Testis (tissue), 3 donors: ENCODE measurements around the gene LILRB3. TPM values are rescaled to one million over a fixed set of nuclear protein-coding genes. Genes with fewer than 3 reads are reported as not detected.
"Not testable (repeated sequence)": the region's sequence is repeated elsewhere in the genome, so short reads cannot be mapped to it uniquely, and the experiment has no call there.

Experiments
- DNase-seq: peaks from one replicate; pipeline ENCODE4 v3.0.0-alpha.2; 2019
- H3K27ac ChIP-seq, 2 donors: fragments of 200-600 bp; sonication (generic); one replicate each; pipeline ENCODE4 v1.5.1; 2019
- H3K27me3 ChIP-seq: fragments of 200-600 bp; sonication (generic); one replicate; pipeline ENCODE4 v1.5.1; 2019
- H3K36me3 ChIP-seq: fragments of 200-600 bp; sonication (generic); one replicate; pipeline ENCODE4 v1.5.1; 2017; ENCODE audit warnings: low read depth; ENCODE audit errors: missing control alignments
- H3K4me1 ChIP-seq: fragments of 200-600 bp; sonication (generic); one replicate; pipeline ENCODE4 v1.5.1; 2019
- H3K4me3 ChIP-seq, 2 donors: fragments of 200-600 bp; sonication (generic); one replicate each; pipeline ENCODE4 v1.5.1; 2017 to 2019
- H3K9me3 ChIP-seq: fragments of 200-600 bp; sonication (generic); one replicate; pipeline ENCODE4 v1.5.1; 2017
- POLR2A ChIP-seq: fragments of 450-650 bp; IDR thresholded peaks from one replicate; pipeline ENCODE4 v1.6.1; 2017; ENCODE audit warnings: antibody characterized with exemption, mild to moderate bottlenecking, moderate library complexity
- whole genome bisulfite sequencing, 2 donors: methylation state at CpG; one replicate each; pipeline ENCODE4 v1.1.5; 2018; 5-methylcytosine and 5-hydroxymethylcytosine counted together
- intact Hi-C: fragments of 100-400 bp; cut with DNase I; formaldehyde crosslinking; loops from one replicate; pipeline ENCODE4 v1.15.1; 2023; ENCODE audit warnings: low total_unique reads
- polyA plus RNA-seq: library from polyadenylated mRNA; stranded (reverse); fragments of 350-450 nt; fragmentation: Illumina TruSeq; extraction: RNeasy Lipid Tissue Mini Kit (QIAGEN cat#74804); gene quantifications from one replicate; pipeline ENCODE4 v1.2.3, GENCODE V29; 2014; ENCODE audit warnings: low read depth, low replicate concordance; ENCODE audit not compliant: insufficient read depth
- total RNA-seq, 2 donors: library from RNA; depleted of rRNA; stranded (reverse); fragments of >200 nt; gene quantifications; one replicate each; pipeline ENCODE4 v1.2.3, GENCODE V29; 2016
- TF ChIP-seq, protein P1 (sequence below), 3 experiments: fragments of 450-650 bp in 2 of 3; fragments of 200-600 bp in 1 of 3; sonication (generic) in 1 of 3; IDR thresholded peaks; one replicate each; pipeline ENCODE4 v1.5.1; 2016 to 2019; ENCODE audit warnings: antibody characterized with exemption in 3 of 3, mild to moderate bottlenecking in 2 of 3, moderate library complexity in 1 of 3

Gene LILRB3
- total and polyA plus RNA-seq, 3 donors from 2014 or later: 3.6 to 11.0 (median 4.9) TPM

- Histone ChIP-seq H3K4me1 (peaks cover 11% of the 10 kb centered on the region), H3K27me3 (no peaks in the 10 kb centered on the region), H3K9me3 (no peaks in the 10 kb centered on the region), H3K36me3 (no peaks in the 10 kb centered on the region), H3K27ac (no peak overlapping the region), H3K4me3 (no peak overlapping the region)
- 91 to 97% methylated on average over 9 to 11 of the region's 11 CpGs for WGBS, 2 donors
- no peak for DNase-seq
- TF ChIP-seq POLR2A: no peak
- TF ChIP-seq, protein P1, sequence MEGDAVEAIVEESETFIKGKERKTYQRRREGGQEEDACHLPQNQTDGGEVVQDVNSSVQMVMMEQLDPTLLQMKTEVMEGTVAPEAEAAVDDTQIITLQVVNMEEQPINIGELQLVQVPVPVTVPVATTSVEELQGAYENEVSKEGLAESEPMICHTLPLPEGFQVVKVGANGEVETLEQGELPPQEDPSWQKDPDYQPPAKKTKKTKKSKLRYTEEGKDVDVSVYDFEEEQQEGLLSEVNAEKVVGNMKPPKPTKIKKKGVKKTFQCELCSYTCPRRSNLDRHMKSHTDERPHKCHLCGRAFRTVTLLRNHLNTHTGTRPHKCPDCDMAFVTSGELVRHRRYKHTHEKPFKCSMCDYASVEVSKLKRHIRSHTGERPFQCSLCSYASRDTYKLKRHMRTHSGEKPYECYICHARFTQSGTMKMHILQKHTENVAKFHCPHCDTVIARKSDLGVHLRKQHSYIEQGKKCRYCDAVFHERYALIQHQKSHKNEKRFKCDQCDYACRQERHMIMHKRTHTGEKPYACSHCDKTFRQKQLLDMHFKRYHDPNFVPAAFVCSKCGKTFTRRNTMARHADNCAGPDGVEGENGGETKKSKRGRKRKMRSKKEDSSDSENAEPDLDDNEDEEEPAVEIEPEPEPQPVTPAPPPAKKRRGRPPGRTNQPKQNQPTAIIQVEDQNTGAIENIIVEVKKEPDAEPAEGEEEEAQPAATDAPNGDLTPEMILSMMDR (IDR thresholded peaks at IDR 0.05): no peak
- intact Hi-C loops: no loop called here
These were observed 39.4 kb downstream of the LILRB3 start for GRCh38 chr19:54183431-54183830.

GRCh38 chr19:54181894-54182293 is 40.9 kb downstream of the LILRB3 start:
- H3K27me3 ChIP-seq, H3K27ac ChIP-seq, DNase-seq, H3K4me1 ChIP-seq, intact Hi-C loops, H3K36me3 ChIP-seq, H3K4me3 ChIP-seq, H3K9me3 ChIP-seq: not testable (repeated sequence)
- 80 to 91% methylated on average over 3 of the region's 3 CpGs for WGBS, 2 donors

DNA sequence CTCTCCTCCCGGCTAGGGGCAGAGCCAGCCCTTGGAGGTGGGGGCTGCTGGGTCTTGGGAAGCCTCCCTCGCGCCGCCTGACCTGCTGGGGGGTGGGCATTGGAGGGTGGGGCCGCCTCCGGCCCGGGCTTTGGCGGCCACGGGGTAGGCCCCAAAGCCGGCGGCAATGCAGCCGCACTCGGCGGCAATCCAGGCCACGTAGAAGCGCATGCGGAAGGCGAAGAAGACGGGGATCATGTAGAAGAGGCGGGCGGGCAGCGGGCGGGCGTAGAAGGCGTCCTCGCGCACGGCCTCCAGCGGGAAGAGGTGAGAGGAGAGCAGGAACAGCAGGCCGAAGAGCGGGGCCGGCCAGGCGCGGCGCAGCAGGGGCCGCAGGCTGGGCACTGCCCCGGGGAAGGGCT is 42.1 kb downstream of the LILRB3 start:
- intact Hi-C loops: no loop called here
- no peak overlapping the region for H3K27ac ChIP-seq
- no peaks in the 10 kb centered on the region for H3K27me3 ChIP-seq
- no peak overlapping the region for H3K4me3 ChIP-seq
- no peaks in the 10 kb centered on the region for H3K9me3 ChIP-seq
- TF ChIP-seq, protein P1 (IDR thresholded peaks at IDR 0.05): no peak
- TF ChIP-seq POLR2A: no peak
- no peaks in the 10 kb centered on the region for H3K36me3 ChIP-seq
- DNase-seq: no peak
- WGBS, 2 donors: 68 to 92% methylated on average over 8 to 37 of the region's 37 CpGs
- H3K4me1 ChIP-seq: no peaks in the 10 kb centered on the region

DNA sequence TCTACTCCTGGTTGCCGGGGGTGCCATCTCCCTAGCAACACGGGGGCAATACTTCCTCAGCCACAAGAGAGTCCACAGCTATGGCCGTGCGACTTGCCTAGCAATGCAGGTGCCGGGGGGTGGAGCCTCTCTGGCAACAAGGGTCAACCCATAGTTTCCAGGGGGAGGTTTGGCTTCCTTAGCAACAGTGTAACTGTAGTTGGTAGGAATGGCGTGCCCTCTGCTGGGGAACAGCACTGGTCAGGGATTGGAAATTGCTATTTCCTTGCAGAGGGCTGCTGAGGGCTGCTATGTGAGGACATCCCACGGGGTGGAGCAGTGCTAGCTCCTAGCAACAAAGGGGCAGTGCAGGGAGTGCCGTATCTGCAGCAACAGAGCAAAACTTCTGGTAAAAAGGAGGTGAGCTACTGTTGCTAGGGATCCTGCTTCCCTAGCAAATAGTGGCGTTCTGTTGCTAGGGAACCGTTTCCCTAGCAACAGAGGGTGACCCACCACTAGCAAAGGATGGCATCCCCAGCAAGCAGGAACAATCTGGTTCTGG is 42.8 kb downstream of the LILRB3 start:
- DNase-seq: peak; percentile 87
- no peaks in the 10 kb centered on the region for H3K4me1 ChIP-seq
- WGBS, 2 donors: 49 to 74% methylated on average over 9 to 10 of the region's 10 CpGs
- no peaks in the 10 kb centered on the region for H3K36me3 ChIP-seq
- TF ChIP-seq POLR2A: no peak
- TF ChIP-seq, protein P1 (IDR thresholded peaks at IDR 0.05): peak; percentile 19 to 37 (median 32)
- no peaks in the 10 kb centered on the region for H3K27me3 ChIP-seq
- H3K27ac ChIP-seq: no peak overlapping the region
- no peak overlapping the region for H3K4me3 ChIP-seq
- H3K9me3 ChIP-seq: no peaks in the 10 kb centered on the region
- intact Hi-C loops: no loop called here

GRCh38 chr19:54179262-54179852 is 43.5 kb downstream of the LILRB3 start:
- no peak for DNase-seq
- no peak for TF ChIP-seq POLR2A
- TF ChIP-seq, protein P1 (IDR thresholded peaks at IDR 0.05): no peak
- Histone ChIP-seq H3K4me1 (no peaks in the 10 kb centered on the region), H3K36me3 (no peaks in the 10 kb centered on the region), H3K9me3 (no peaks in the 10 kb centered on the region), H3K27ac (no peak overlapping the region), H3K4me3 (no peak overlapping the region), H3K27me3 (no peaks in the 10 kb centered on the region)
- WGBS, 2 donors: 78 to 81% methylated on average over 10 of the region's 10 CpGs
- intact Hi-C loops: no loop called here
